Neural progenitor cell (in vitro differentiated cells): Measurements from ENCODE around the gene ZNF292. TPM values are rescaled to one million over a fixed set of nuclear protein-coding genes. Genes with fewer than 3 reads are reported as not detected.

ENCODE experiments used
- DNase-seq: peaks from one replicate; pipeline ENCODE4 v3.0.0-alpha.2; 2016; ENCODE audit warnings: low spot score
- H2AFZ ChIP-seq: fragments of 200-600 bp; sonication (generic); replicated peaks from 2 replicates; pipeline ENCODE4 v1.6.1; 2016; ENCODE audit warnings: antibody characterized with exemption
- H3F3A ChIP-seq: fragments of 200-600 bp; sonication (generic); 2 replicates; pipeline ENCODE4 v1.6.1; 2016; ENCODE audit warnings: antibody characterized with exemption, low read depth
- H3K27ac ChIP-seq: fragments of 200-600 bp; sonication (generic); 2 replicates; pipeline ENCODE4 v1.5.1; 2016; ENCODE audit warnings: mild to moderate bottlenecking
- H3K27me3 ChIP-seq: fragments of 200-600 bp; sonication (generic); 2 replicates; pipeline ENCODE4 v1.6.1; 2016; ENCODE audit warnings: mild to moderate bottlenecking, moderate library complexity
- H3K36me3 ChIP-seq: fragments of 200-600 bp; sonication (generic); 2 replicates; pipeline ENCODE4 v1.5.1; 2016
- H3K4me1 ChIP-seq: fragments of 200-600 bp; sonication (generic); 2 replicates; pipeline ENCODE4 v1.6.1; 2016; ENCODE audit warnings: mixed run types
- H3K4me2 ChIP-seq: fragments of 200-600 bp; sonication (generic); 2 replicates; pipeline ENCODE4 v1.6.1; 2016
- H3K4me3 ChIP-seq: fragments of 200-600 bp; sonication (generic); 2 replicates; pipeline ENCODE4 v1.5.1; 2016
- H3K79me2 ChIP-seq: fragments of 200-600 bp; sonication (generic); 2 replicates; pipeline ENCODE4 v1.6.1; 2016; ENCODE audit warnings: low read depth
- H3K9ac ChIP-seq: fragments of 200-600 bp; sonication (generic); 2 replicates; pipeline ENCODE4 v1.6.1; 2016
- H3K9me3 ChIP-seq: fragments of 200-600 bp; sonication (generic); 2 replicates; pipeline ENCODE4 v1.5.1; 2016; ENCODE audit warnings: low read depth
- H4K20me1 ChIP-seq: fragments of 200-600 bp; sonication (generic); 2 replicates; pipeline ENCODE4 v1.6.1; 2016; ENCODE audit warnings: low read depth
- H3K27ac Mint-ChIP-seq: 3 replicates; pipeline ENCODE4 v1.8.0; 2021; ENCODE audit warnings: mixed read lengths
- H3K27me3 Mint-ChIP-seq: 2 replicates; pipeline ENCODE4 v1.8.0; 2022; ENCODE audit warnings: low read depth, mild to moderate bottlenecking, inconsistent platforms, moderate library complexity, mixed read lengths; ENCODE audit not compliant: insufficient read depth
- H3K36me3 Mint-ChIP-seq: 3 replicates; pipeline ENCODE4 v1.8.0; 2021; ENCODE audit warnings: mixed read lengths
- H3K4me1 Mint-ChIP-seq: 3 replicates; pipeline ENCODE4 v1.8.0; 2021; ENCODE audit warnings: mixed read lengths
- H3K4me3 Mint-ChIP-seq: 3 replicates; pipeline ENCODE4 v1.8.0; 2021; ENCODE audit warnings: mild to moderate bottlenecking, moderate library complexity, mixed read lengths
- H3K9me3 Mint-ChIP-seq: 3 replicates; pipeline ENCODE4 v1.8.0; 2020; ENCODE audit warnings: mixed read lengths
- CTCF ChIP-seq: fragments of 200-600 bp; sonication (generic); IDR thresholded peaks from 2 replicates; pipeline ENCODE4 v1.5.1; 2017; ENCODE audit warnings: antibody characterized with exemption, mild to moderate bottlenecking
- EZH2 ChIP-seq: fragments of 200-600 bp; sonication (generic); IDR thresholded peaks from 2 replicates; pipeline ENCODE4 v1.6.1; 2017; ENCODE audit warnings: antibody characterized with exemption, mild to moderate bottlenecking, moderate library complexity
- EZH2phosphoT487 ChIP-seq: fragments of 200-600 bp; sonication (generic); IDR thresholded peaks from 2 replicates; pipeline ENCODE4 v1.6.1; 2017; ENCODE audit warnings: antibody characterized with exemption
- total RNA-seq: library from RNA; depleted of rRNA; stranded (reverse); fragments of >200 nt; gene quantifications from 2 replicates; pipeline ENCODE4 v1.2.3, GENCODE V29; 2015; ENCODE audit warnings: low replicate concordance

The ZNF292 gene
- total RNA-seq, 1 donor from 2014 or later = 66.8 TPM

GRCh38 chr6:87279196-87279595 is 123.8 kb downstream of the ZNF292 start:
- Histone ChIP-seq H3K9ac (no peak overlapping the region), H3K79me2 (no peaks in the 10 kb centered on the region), H3F3A (no peaks in the 10 kb centered on the region), H3K4me2 (no peak overlapping the region), H4K20me1 (no peaks in the 10 kb centered on the region), H2AFZ (no peak overlapping the region), H3K9me3 (no peaks in the 10 kb centered on the region), H3K4me3 (no peak overlapping the region), H3K36me3 (no peaks in the 10 kb centered on the region), H3K27me3 (no peaks in the 10 kb centered on the region), H3K27ac (no peak overlapping the region), H3K4me1 (peaks cover 6% of the 10 kb centered on the region)
- DNase-seq = no peak
- Mint-ChIP-seq H3K27ac (no peak overlapping the region), H3K4me1 (no peaks in the 10 kb centered on the region), H3K27me3 (no peaks in the 10 kb centered on the region), H3K9me3 (no peaks in the 10 kb centered on the region), H3K4me3 (no peak overlapping the region), H3K36me3 (no peaks in the 10 kb centered on the region)
- TF ChIP-seq CTCF (no peak), EZH2 (no peak), EZH2phosphoT487 (no peak)

- DNase-seq = peak; percentile 4
- no peak overlapping the region for H3K9ac ChIP-seq
- no peak overlapping the region for H3K4me2 ChIP-seq
- H3K27ac ChIP-seq = no peak overlapping the region
- Mint-ChIP-seq H3K4me3 (no peak overlapping the region), H3K27me3 (no peaks in the 10 kb centered on the region), H3K4me1 (no peaks in the 10 kb centered on the region), H3K36me3 (no peaks in the 10 kb centered on the region), H3K9me3 (no peaks in the 10 kb centered on the region), H3K27ac (no peak overlapping the region)
- H3K4me3 ChIP-seq = no peak overlapping the region
- no peaks in the 10 kb centered on the region for H3F3A ChIP-seq
- H4K20me1 ChIP-seq = no peaks in the 10 kb centered on the region
- H2AFZ ChIP-seq = no peak overlapping the region
- TF ChIP-seq EZH2 (no peak), EZH2phosphoT487 (no peak), CTCF (no peak)
- peaks cover 6% of the 10 kb centered on the region for H3K4me1 ChIP-seq
- no peaks in the 10 kb centered on the region for H3K27me3 ChIP-seq
- H3K9me3 ChIP-seq = no peaks in the 10 kb centered on the region
- no peaks in the 10 kb centered on the region for H3K36me3 ChIP-seq
- no peaks in the 10 kb centered on the region for H3K79me2 ChIP-seq
These were observed 126.1 kb downstream of the ZNF292 start for GRCh38 chr6:87281426-87281825.

- H3K4me1 Mint-ChIP-seq = no peaks in the 10 kb centered on the region
- Histone ChIP-seq H3K36me3 (no peaks in the 10 kb centered on the region), H3K4me2 (no peak overlapping the region), H3K79me2 (no peaks in the 10 kb centered on the region), H3K4me1 (peaks cover 6% of the 10 kb centered on the region), H3K27me3 (no peaks in the 10 kb centered on the region), H3F3A (no peaks in the 10 kb centered on the region), H3K27ac (no peak overlapping the region), H2AFZ (no peak overlapping the region), H3K9ac (no peak overlapping the region), H3K4me3 (no peak overlapping the region), H3K9me3 (no peaks in the 10 kb centered on the region), H4K20me1 (no peaks in the 10 kb centered on the region)
- no peak for TF ChIP-seq CTCF
- TF ChIP-seq EZH2phosphoT487 = no peak
- no peak for TF ChIP-seq EZH2
- H3K9me3 Mint-ChIP-seq = no peaks in the 10 kb centered on the region
- no peaks in the 10 kb centered on the region for H3K27me3 Mint-ChIP-seq
- no peak overlapping the region for H3K27ac Mint-ChIP-seq
- DNase-seq = no peak
- no peaks in the 10 kb centered on the region for H3K36me3 Mint-ChIP-seq
- H3K4me3 Mint-ChIP-seq = no peak overlapping the region
These were observed 127.4 kb downstream of the ZNF292 start for GRCh38 chr6:87282743-87283142.
